HG03521 (cell line): ENCODE measurements around the gene FAM83G.
"Not testable (repeated sequence)": the region's sequence is repeated elsewhere in the genome, so short reads cannot be mapped to it uniquely, and the experiment has no call there.

Experiments
- ATAC-seq: cut with Tn5 transposase; IDR thresholded peaks from one replicate; pipeline ENCODE4 v1.9.1; 2021; ENCODE audit warnings: mild to moderate bottlenecking, moderate library complexity; ENCODE audit not compliant: unreplicated experiment

Gene FAM83G

GRCh38 chr17:19023209-19023999 lies 18.8 kb upstream of the FAM83G start:
- ATAC-seq = no peak

GRCh38 chr17:19022747-19023146 lies 18.2 kb upstream of the FAM83G start:
- no peak for ATAC-seq

DNA sequence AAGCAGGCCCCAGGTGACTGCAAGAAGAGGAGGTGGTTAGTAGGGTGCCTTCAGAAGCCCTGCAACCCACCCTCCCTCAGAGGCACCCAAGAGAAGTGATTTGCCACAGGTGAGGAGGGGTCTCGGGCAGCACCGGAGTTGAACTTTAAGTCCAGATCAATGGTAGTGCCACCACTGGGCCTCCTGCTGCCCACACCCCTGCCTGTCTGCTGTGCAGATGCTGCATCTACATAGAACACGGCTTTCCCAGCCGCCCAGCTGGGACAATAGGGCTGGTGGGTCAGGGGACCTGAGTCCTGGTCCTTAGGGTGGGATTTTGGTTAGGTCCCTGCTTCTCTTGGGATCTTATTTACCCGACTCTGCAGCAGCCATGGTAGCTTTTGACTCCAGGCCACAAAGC lies 17.6 kb upstream of the FAM83G start:
- ATAC-seq = no peak

DNA sequence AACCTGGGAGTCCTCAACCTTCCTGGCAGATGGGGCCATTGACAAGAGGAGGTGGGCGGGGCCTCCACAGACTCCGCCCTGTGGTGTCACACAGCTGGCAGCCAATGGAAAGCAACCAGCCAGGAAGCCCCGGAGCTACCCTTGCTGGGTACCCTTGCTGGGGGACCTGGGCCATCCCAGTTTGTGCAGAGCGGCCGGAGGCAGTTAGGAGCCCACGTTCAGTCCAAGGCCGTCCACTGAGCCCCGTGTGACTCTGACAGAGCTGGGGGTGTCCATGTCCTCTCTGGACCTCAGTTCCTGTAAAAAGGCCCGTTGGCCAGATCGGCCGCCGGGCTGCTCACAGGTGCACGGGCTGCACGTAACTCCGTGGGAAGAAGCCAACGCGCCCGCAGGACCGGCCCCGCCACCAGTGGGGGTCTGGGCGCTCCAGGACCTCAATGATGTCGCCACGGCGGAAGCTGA lies 17.1 kb upstream of the FAM83G start:
- no peak for ATAC-seq

GRCh38 chr17:19021011-19021621 lies 16.6 kb upstream of the FAM83G start:
- ATAC-seq = not testable (repeated sequence)

DNA sequence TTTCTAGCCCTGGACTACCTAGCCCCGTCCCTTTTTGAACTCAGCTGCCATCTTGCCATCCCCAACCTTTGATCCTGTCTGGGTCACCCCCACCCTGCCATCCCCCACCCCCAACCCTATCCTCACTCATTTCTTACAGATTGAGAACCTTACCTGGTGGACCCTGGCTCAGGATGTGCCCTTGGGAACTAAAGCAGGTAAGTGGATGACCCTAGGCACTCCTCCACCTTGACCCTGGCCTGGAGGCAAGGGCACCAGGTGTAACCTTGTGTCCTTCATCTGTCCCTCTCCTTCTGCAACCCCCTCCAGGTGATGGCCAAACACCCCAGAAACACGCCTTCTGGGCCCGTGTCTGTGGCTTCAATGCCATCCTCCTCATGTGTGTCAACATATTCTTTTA lies 15.5 kb upstream of the FAM83G start:
- ATAC-seq = no peak

DNA sequence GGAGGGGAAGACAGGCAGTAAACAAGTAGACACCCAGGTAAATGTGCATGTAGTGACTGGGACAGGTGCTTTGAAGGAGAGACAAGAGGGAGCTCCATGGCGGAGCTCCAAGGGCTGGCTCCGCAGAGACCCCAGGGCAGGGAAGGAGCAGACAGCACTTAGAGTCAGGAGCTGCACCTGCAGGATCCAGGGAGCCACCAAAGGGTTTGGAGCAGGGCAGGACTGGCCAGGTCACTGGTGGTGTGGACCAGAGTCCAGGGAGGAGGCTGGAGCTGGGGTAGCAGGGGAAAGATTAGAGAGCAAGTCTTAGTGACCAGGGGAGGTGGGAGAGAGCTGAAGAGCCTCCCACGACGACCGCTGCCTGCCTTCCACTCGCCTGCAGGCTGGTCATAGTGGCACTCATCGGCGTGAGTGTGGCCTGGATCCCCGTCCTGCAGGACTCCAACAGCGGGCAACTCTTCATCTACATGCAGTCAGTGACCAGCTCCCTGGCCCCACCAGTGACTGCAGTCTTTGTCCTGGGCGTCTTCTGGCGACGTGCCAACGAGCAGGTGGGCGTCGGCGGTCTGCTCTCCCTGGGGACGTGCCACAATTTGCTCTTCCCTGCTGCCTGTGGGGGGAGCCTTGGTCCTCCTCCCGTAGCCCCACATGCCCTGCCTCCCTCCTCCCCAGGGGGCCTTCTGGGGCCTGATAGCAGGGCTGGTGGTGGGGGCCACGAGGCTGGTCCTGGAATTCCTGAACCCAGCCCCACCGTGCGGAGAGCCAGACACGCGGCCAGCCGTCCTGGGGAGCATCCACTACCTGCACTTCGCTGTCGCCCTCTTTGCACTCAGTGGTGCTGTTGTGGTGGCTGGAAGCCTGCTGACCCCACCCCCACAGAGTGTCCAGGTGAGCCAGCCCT lies 14.7 kb upstream of the FAM83G start:
- no peak for ATAC-seq

DNA sequence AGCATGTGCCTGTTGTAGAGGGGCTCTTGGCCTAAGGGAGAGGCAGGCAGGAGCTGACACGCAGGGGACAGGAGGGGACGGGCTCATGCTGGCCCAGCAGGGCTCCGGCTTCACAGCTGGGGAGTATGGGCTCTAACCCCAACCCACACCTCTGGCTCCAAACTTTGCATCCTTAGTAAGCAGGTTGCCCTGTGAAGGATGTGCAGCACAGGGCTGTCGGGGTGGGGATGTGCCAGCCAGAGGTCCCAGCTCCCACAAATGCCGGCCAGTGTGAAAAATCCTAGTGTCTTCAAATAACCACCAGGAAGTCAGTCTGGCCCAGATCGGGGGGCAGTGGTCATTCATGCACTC lies 14.0 kb upstream of the FAM83G start:
- ATAC-seq = no peak

DNA sequence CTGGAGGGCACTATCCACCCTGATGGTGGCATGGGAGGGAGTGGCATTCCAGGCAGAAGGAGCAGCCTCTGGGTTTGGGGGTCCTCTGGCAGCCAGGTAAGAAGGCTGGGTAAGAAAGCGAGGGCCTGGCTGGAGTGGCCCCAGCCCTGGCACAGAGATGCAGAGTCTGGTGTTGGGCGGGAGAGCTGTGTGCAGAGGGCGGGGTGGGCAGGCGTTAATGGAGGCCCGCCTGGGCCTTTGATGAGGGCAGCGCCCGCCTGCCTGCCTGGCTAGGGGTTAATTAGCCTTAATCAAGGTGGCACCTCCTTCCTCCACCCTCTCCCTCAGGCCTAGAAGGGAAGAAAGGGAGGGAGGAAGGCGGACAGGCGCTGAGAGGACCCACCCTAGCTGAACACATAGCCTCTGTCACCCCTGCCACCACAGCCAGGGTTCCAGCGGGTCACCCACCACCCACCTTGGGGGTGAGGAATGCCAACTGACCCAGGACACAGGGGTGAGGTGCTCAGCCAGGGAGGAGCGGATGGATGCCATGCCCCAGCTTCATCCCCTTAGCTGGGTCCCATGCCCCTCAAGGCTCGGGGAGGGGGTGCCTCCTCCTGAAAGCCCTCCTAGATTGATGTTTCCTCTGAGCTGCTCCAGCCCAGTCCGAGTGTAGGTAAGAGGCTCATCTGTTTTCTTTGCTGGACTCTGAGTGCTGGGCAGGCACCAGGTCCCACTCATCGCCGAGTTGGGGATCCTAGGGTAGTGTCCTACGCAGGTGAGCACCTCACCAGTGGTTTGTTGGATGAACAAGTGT lies 13.4 kb upstream of the FAM83G start:
- no peak for ATAC-seq

DNA sequence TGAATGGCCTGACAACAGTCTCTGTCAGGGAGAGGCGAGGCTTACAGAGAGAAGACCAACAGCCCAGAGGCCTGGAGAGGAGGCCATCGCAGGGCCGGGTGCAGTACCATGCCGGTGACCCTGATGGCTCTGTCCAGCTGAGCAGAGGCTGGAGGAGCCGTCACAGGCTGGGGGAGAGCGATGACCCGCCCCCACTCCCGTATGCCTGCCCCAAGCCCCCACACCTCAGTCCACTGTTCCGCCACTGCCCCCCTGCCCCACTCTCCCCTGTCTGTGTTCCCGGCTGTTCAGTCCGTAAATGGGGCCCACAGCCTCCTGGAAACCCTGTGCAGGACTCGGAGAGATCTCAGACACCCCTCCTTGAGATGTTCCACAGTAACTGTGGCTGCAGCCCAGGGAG lies 12.8 kb upstream of the FAM83G start:
- ATAC-seq = no peak

GRCh38 chr17:19016881-19017280 lies 12.3 kb upstream of the FAM83G start:
- no peak for ATAC-seq

GRCh38 chr17:19016297-19016696 lies 11.7 kb upstream of the FAM83G start:
- ATAC-seq = no peak

DNA sequence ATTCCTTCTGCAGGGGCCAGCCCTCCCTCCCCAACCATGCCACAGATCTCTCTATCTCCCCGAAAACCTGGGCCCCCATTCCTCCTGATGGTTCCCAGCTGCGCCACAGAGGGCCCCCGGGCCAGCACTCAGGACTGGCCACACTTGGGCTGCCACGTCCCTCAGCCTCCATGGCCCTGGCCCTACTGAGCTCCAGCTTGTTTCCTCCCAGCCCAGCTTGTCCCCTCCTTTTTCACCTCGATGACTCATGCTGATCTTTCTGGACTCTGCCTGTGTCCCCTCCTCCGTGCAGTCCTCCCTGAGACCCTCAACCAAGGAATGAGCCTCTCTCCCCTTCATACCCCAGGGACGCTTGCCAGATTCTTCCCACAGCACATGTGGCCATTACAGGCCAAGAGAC lies 10.9 kb upstream of the FAM83G start:
- no peak for ATAC-seq

GRCh38 chr17:19014628-19015215 lies 10.2 kb upstream of the FAM83G start:
- ATAC-seq = no peak

DNA sequence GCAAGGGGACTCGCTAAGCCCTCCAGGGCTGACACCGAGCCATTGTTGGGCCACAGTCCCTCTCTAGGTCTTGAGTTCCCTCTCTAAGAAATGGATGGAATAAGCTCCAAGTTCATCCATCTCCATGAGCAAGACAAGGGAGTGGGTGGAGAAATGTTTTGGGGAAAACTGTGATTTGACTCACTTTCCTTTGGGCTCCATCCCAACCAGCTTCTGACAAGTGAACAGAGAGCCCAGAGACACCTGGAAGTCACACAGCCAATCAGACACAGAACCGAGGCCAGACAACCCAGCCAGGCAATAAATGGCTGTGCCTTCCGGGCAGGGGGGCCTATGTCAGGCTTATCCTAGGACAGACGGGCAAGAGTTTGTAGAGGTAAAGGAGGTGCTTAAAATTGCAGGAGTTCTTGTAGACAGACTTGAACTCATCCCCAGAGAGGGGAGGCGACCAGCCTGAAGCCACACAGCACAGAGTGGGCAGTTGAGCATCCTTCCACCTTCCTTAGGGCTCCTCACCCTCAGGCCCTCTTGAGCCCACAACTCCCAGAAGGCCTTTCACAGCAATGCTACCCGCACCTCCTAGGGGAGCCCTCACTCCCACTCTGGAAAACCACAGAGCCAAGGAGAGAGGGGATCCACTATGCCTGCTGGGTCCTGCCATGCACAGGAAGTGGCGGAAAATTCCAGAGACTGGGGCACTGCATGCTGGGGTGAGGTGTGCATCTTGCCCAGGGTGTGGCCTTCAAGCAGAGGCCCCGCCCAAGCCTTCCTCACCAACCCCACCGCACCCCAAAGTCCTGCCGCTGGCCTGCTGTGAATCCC lies 9.5 kb upstream of the FAM83G start:
- ATAC-seq = no peak

GRCh38 chr17:19013226-19013625 lies 8.7 kb upstream of the FAM83G start:
- ATAC-seq = no peak

DNA sequence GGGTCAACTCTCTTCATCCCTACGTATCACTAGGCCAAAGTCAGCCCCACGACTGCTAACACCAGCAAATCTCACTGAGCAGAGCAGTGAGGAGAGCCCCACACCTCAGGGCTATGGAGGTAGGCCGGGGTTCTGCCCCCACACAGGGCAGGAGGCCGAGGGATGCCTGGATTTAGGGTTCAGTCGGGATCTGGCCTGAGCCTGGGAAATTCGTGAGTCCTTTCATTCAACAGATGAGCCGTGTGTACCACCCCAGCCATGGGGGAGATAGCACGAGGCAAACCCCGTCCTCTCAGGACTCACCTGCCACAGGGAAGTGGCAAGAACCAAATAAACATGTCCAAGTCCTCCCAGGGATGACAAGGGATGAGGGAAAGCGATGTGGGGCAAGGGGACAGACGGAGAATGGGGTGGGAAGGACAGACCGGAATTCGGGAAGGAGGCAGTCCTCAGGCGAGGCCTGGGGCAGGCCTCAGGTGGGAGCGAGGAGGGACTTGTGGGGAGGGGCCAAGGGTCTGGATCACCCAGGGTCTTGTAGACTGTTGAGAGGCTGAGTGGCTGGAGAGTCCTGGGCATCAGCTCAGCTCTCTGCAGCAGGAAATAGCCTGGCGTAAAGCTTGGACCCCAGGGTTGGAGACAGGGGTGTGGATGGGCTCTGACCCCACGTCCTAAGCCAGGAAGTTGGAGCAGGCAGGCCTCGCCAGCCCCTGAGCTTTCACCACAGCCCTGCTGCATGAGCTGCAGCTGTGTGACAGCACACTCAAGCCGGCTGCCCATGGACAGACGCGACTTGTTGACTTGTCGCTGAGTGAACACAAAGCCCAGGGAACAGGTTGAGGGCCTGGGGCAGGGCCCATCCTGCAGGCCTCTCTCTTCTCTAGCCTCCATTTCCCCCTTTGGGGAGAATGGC lies 7.9 kb upstream of the FAM83G start:
- no peak for ATAC-seq

DNA sequence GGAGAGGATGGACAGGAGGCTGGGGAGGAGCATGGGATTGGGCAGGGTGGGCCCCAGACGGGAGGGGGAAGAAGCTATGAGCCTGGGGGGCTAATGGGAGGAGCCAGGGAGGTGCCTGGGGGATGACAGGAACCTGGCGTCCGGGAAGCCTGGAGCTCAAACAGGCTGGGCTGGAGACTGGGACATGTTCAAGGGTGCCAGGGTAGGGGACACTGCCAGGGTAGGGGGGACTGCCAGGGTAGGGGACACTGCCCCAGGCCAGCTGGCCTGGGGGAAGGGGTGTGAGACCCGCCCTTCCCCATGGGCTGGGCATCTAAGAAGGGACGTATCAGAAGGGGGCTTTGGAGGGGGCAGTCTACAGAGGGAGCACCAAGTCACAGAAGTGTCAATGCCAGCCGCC lies 7.0 kb upstream of the FAM83G start:
- no peak for ATAC-seq
